ENCODE results near the gene CFAP97D1. TPM values are rescaled to one million over a fixed set of nuclear protein-coding genes. Genes with fewer than 3 reads are reported as not detected.

Gene CFAP97D1
- total RNA-seq, 1 experiment from 2014 or later: 0.18 TPM

DNA sequence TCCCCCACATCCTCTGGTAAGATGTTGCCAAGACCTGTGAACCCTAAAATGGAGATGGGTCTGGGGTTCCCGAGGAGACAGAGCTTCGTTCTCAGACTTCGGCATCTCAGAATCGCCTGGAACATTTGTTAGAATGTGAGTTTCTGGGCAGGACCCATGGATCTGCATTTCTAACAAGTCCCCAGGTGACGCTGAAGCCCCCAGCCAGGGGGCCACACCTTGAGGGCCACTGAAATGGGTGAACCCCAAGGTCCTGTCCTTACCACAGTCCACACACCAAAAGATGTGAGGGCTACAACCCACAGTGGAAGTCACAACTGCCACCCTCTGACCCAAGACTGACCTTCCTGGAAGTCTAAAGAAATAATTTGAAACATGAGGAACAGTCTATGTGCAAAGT lies 38.7 kb downstream of the CFAP97D1 start:
- TF ChIP-seq, protein P1, sequence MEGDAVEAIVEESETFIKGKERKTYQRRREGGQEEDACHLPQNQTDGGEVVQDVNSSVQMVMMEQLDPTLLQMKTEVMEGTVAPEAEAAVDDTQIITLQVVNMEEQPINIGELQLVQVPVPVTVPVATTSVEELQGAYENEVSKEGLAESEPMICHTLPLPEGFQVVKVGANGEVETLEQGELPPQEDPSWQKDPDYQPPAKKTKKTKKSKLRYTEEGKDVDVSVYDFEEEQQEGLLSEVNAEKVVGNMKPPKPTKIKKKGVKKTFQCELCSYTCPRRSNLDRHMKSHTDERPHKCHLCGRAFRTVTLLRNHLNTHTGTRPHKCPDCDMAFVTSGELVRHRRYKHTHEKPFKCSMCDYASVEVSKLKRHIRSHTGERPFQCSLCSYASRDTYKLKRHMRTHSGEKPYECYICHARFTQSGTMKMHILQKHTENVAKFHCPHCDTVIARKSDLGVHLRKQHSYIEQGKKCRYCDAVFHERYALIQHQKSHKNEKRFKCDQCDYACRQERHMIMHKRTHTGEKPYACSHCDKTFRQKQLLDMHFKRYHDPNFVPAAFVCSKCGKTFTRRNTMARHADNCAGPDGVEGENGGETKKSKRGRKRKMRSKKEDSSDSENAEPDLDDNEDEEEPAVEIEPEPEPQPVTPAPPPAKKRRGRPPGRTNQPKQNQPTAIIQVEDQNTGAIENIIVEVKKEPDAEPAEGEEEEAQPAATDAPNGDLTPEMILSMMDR (IDR thresholded peaks at IDR 0.05; ENCODE audit: insufficient read depth in 1 of 2, low read depth in 1 of 2, low read length in 1 of 2, severe bottlenecking in 1 of 2, unreplicated experiment in 1 of 2): no peak
- no peaks in the 10 kb centered on the region for H3K36me3 Mint-ChIP-seq (ENCODE audit: insufficient read depth, unreplicated experiment)
- DNase-seq: no peak
- H3K27me3 ChIP-seq (replicated peaks; ENCODE audit: control insufficient read depth, insufficient read depth, low read length): no peaks in the 10 kb centered on the region
- H3K4me3 Mint-ChIP-seq (ENCODE audit: unreplicated experiment): no peak overlapping the region
- peaks cover 6% of the 10 kb centered on the region; the same call in 1 of the 2 replicates for H3K4me1 ChIP-seq
- H3K9me3 Mint-ChIP-seq (ENCODE audit: unreplicated experiment): no peaks in the 10 kb centered on the region
- no peaks in the 10 kb centered on the region for H3K36me3 ChIP-seq (ENCODE audit: control insufficient read depth, insufficient read depth, low read length)
- H3K4me1 Mint-ChIP-seq (ENCODE audit: low read depth, unreplicated experiment): peaks cover 8% of the 10 kb centered on the region
- CTCF ChIA-PET: interaction anchor here (2.3 kb wide), 1 partner anchor 27 kb away, joined by 11 read pairs; no protein-coding TSS in a partner anchor
- POLR2A ChIA-PET: no interaction called here
- H3K27me3 Mint-ChIP-seq (ENCODE audit: insufficient read depth, unreplicated experiment): no peaks in the 10 kb centered on the region
- intact Hi-C loops (cut with micrococcal nuclease; ENCODE audit: unreplicated experiment): no loop called here
- H3K9me3 ChIP-seq: no peaks in the 10 kb centered on the region
- no peak overlapping the region for H3K4me3 ChIP-seq (ENCODE audit: low read depth, low read length)
- BruUV-seq (replicated peaks): no TSS peak
- H3K27ac Mint-ChIP-seq (ENCODE audit: unreplicated experiment): no peak overlapping the region

DNA sequence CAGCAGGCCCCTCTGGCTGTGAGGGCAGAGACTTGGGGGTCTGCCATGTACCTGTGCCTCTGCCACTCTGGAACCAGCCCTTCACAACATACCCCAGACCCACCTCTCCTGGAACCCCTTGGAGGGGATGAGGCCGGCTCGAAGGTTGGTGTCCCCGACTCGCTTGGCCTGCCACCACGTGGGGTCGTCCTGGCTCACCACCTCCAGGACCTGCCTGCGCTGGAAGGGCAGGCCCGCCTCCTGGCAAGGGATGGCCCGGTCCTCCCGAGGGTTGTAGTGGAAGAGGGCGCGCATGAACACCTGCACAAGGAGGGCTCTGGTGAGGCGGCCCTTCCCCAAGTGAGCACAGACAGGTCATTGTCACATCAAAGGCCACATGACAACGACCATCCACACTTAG lies 40.5 kb downstream of the CFAP97D1 start:
- BruUV-seq (replicated peaks): no TSS peak
- H3K36me3 ChIP-seq (ENCODE audit: control insufficient read depth, insufficient read depth, low read length): no peaks in the 10 kb centered on the region
- no peaks in the 10 kb centered on the region for H3K4me1 ChIP-seq
- H3K9me3 ChIP-seq: no peaks in the 10 kb centered on the region
- Mint-ChIP-seq H3K27me3 (ENCODE audit: insufficient read depth, unreplicated experiment) (no peaks in the 10 kb centered on the region), H3K27ac (ENCODE audit: unreplicated experiment) (no peak overlapping the region), H3K4me3 (ENCODE audit: unreplicated experiment) (no peak overlapping the region), H3K4me1 (ENCODE audit: low read depth, unreplicated experiment) (no peaks in the 10 kb centered on the region), H3K9me3 (ENCODE audit: unreplicated experiment) (no peaks in the 10 kb centered on the region), H3K36me3 (ENCODE audit: insufficient read depth, unreplicated experiment) (no peaks in the 10 kb centered on the region)
- POLR2A ChIA-PET: no interaction called here
- intact Hi-C loops (cut with micrococcal nuclease; ENCODE audit: unreplicated experiment): no loop called here
- TF ChIP-seq, protein P1 (IDR thresholded peaks at IDR 0.05; ENCODE audit: insufficient read depth in 1 of 2, low read depth in 1 of 2, low read length in 1 of 2, severe bottlenecking in 1 of 2, unreplicated experiment in 1 of 2): no peak
- H3K27me3 ChIP-seq (replicated peaks; ENCODE audit: control insufficient read depth, insufficient read depth, low read length): no peaks in the 10 kb centered on the region
- H3K4me3 ChIP-seq (ENCODE audit: low read depth, low read length): no peak overlapping the region
- CTCF ChIA-PET: no interaction called here
- DNase-seq: no peak

DNA sequence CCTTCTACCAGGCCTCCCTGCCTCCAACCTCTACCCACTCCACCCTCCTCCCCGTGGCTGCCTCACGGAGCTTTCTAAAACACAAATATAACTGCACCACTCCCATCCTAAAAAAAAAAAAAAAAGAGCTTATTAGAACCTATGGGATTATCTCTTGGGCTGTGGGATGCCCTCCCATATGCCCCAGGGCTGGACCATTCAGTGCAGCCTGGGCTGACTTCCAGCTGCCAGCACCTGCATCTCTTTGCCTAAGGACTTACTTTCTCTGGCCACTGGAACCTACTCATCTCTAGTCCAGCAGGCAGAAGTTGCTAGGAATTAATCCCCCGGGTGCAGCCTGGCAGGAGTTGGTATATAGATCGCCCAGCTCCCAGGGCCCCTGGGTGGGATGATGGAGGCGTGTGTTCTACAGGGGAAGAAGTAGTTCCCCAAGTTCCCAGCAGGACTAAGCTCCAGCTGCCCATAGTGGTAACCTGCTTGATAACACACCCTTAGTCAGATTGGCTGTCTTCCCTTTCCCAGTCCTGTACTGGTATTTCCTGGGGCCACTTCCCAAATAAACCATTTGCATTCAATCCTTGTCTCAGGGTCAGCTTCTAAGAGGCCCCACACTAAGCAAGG lies 42.4 kb downstream of the CFAP97D1 start:
- Mint-ChIP-seq H3K27me3 (ENCODE audit: insufficient read depth, unreplicated experiment) (no peaks in the 10 kb centered on the region), H3K4me1 (ENCODE audit: low read depth, unreplicated experiment) (no peaks in the 10 kb centered on the region), H3K36me3 (ENCODE audit: insufficient read depth, unreplicated experiment) (no peaks in the 10 kb centered on the region), H3K27ac (ENCODE audit: unreplicated experiment) (no peak overlapping the region), H3K4me3 (ENCODE audit: unreplicated experiment) (no peak overlapping the region), H3K9me3 (ENCODE audit: unreplicated experiment) (no peaks in the 10 kb centered on the region)
- H3K9me3 ChIP-seq: no peaks in the 10 kb centered on the region
- no peak for DNase-seq
- no TSS peak for BruUV-seq (replicated peaks)
- no peaks in the 10 kb centered on the region for H3K27me3 ChIP-seq (replicated peaks; ENCODE audit: control insufficient read depth, insufficient read depth, low read length)
- POLR2A ChIA-PET: no interaction called here
- no peaks in the 10 kb centered on the region for H3K4me1 ChIP-seq
- intact Hi-C loops (cut with micrococcal nuclease; ENCODE audit: unreplicated experiment): no loop called here
- H3K36me3 ChIP-seq (ENCODE audit: control insufficient read depth, insufficient read depth, low read length): no peaks in the 10 kb centered on the region
- TF ChIP-seq, protein P1 (IDR thresholded peaks at IDR 0.05; ENCODE audit: insufficient read depth in 1 of 2, low read depth in 1 of 2, low read length in 1 of 2, severe bottlenecking in 1 of 2, unreplicated experiment in 1 of 2): no peak
- CTCF ChIA-PET: no interaction called here
- no peak overlapping the region for H3K4me3 ChIP-seq (ENCODE audit: low read depth, low read length)

Measured in Caco-2 (cell line).